Measurements from ENCODE around the gene TMEM175. TPM values are rescaled to one million over a fixed set of nuclear protein-coding genes. Genes with fewer than 3 reads are reported as not detected.

The TMEM175 gene
- total RNA-seq, 1 donor from 2014 or later = 29.3 TPM

GRCh38 chr4:898869-899555 is 33.2 kb upstream of the TMEM175 start:
- DNase-seq (ENCODE audit: extremely low read depth, low read depth, low spot score) = no peak

DNA sequence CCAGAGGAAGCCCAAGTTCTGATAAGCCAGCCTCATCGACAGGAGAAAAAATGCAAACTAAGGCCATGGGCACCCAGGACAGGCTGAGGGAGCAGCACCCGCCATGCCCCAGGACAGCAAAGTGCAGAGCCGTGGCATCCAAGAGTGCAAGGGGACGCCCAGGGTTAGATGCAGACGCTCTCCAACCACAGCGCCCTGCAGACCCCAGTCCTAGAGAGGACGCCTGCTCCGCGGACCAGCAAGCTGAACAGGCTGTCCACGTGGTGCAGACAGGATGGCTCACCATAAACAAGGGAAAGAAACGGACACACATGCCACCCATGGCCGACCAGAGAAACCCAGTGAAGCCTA is 32.7 kb upstream of the TMEM175 start:
- no peak for DNase-seq (ENCODE audit: extremely low read depth, low read depth, low spot score)

GRCh38 chr4:900073-900472 is 32.2 kb upstream of the TMEM175 start:
- no peak for DNase-seq (ENCODE audit: extremely low read depth, low read depth, low spot score)

DNA sequence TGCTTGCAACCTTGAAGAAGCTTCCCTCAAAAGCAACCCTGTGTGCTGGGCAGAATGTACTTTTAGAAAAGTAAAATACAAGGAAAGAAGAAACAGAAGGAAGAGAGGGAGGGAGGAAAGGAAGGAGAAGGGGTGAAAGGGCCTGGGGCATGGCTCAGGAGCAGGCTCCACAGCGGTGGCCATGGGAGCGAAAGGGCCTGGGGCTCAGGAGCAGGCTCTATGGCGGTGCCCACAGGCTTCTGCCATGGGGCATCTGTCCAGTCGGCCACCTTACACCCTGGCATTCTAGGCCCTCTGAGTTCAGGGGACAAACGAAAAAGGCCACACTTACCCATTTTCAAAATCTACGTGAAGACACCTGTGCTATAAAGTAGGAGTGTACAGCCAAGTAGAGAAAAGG is 31.5 kb upstream of the TMEM175 start:
- DNase-seq (ENCODE audit: extremely low read depth, low read depth, low spot score) = no peak

GRCh38 chr4:901192-901910 is 30.9 kb upstream of the TMEM175 start:
- DNase-seq (ENCODE audit: extremely low read depth, low read depth, low spot score) = no peak

- DNase-seq (ENCODE audit: extremely low read depth, low read depth, low spot score) = no peak
Measured at GRCh38 chr4:903066-904046, 28.9 kb upstream of the TMEM175 start.

DNA sequence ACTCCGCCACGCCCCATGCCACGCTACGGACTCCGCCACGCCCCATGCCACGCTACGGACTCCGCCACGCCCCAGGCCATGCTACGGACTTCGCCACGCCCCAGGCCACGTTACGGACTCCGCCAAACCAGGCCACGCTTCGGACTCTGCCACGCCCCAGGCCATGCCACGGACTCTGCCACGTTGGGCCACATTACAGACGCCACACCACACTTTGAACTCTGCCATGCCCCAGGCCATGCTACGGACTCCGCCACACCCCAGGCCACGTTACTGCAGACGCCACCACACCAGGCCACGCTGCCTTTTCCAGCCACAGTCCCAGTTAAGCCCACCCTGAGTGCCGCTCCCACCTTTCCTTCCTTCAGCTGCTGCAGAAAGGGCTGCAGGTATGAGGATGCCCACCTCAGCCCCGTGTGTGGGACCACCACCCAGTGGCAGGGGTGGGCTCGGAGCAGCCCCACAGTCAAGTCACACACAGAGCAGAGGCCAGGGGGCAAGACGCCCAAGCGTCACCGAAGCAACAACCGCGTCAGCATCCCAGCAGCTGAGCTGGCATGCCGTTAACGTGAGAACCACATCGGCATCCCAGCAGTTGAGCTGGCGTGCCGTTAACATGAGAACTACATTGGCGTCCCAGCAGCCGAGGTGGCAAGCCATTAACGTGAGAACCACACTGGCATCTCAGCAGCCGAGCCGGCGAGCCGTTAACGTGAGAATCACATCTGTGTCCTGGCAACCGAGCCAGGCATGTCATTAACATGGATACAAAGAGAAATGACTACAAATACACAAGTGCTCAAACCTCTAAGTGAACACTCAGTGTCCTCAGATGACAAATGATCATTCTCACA is 26.5 kb upstream of the TMEM175 start:
- DNase-seq (ENCODE audit: extremely low read depth, low read depth, low spot score) = no peak

DNA sequence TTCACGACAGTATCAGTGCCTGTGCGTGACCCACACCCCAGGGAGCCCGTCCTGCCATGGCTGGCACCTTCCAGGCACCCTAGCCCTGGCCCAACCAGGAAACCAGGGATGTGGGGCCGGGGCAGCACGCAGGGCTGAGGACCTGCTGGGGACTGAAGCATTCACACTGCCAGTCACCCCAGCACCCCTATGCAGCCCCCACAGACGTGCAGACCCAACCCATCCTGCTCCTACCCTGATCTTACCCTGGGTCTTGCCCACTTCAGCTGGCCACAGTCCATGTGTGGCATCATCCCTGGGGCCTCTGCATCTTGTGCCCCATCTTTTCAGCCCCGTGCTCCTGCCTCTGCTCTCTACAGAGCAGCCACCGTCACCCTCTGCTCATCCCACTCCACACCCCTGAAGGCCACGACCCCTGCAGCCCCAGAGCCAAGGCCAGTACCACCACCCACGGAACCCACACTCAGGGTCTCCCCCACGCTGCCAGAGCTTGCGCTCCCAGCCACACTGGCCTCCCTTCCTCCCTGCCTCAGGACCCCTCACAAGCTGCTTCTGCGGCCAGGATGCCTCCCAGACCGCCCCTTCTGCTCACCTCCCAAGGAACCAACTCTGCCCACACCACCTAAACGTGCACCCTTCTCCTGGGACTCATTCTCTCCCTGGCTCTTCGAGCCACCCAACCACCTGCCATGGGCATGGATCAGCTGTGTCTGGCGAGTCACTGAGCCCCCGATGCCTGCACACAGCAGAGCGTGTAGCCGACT is 25.7 kb upstream of the TMEM175 start:
- no peak for DNase-seq (ENCODE audit: extremely low read depth, low read depth, low spot score)

- DNase-seq (ENCODE audit: extremely low read depth, low read depth, low spot score) = no peak
Measured at GRCh38 chr4:907103-907400, 25.2 kb upstream of the TMEM175 start.

- no peak for DNase-seq (ENCODE audit: extremely low read depth, low read depth, low spot score)
Measured at GRCh38 chr4:907691-908425, 24.4 kb upstream of the TMEM175 start.

DNA sequence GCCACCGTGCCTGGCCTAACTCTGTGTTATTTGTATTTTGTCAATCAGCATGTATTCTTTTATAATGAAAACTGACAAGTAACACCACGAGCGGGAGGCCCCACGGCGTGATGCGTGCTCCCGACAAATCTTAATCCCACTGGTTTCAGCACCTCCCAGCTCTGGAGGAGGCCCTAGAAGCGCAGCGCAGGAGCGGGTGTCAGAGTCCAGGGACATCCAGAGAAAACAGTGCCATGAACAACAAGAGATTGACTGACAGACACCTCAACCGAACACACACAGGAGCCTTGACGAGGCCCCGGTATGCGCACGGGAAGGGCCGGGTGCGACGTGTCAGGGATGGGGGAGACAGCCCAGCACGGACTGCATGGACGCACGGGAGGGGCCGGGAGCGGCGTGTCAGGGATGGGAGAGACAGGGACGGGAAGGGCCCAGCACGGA is 23.1 kb upstream of the TMEM175 start:
- DNase-seq (ENCODE audit: extremely low read depth, low read depth, low spot score) = no peak

- DNase-seq (ENCODE audit: extremely low read depth, low read depth, low spot score) = no peak
Measured at GRCh38 chr4:909821-910220, 22.4 kb upstream of the TMEM175 start.

DNA sequence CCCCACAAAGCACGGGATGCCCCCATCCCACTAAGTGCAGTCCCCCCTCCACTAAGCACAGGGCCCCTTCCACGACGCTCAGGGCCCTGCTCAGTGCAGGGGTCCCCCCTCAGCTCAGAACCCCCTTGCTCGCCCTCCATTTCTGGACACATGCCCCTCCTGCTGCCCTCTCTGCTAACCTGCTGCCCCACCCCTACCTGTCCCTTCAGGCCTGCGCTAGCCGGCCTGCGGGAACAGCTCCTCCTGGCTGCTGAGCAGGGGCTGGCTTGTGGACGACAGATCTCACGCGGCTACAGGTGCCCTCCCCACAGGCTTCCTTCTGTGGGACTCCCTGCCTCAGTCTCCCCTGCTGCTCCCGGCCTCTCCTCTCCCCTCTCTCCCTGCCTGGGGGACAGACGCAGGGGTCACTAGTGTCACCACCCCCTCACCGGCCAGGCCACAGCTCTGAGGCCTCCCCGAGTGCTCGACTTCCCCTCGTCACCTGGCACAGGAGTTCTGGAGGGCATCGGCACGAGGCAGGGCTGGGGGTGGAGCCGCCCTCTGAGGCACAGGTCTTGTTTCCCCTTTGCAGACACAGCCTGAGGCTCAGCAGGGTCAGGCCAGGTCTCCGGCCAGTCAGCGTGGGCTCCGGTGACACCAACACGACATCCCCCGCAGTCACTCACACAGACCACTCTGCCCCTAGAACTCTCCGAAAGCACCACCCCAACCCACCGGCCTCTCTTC is 21.7 kb upstream of the TMEM175 start:
- DNase-seq (ENCODE audit: extremely low read depth, low read depth, low spot score) = no peak

DNA sequence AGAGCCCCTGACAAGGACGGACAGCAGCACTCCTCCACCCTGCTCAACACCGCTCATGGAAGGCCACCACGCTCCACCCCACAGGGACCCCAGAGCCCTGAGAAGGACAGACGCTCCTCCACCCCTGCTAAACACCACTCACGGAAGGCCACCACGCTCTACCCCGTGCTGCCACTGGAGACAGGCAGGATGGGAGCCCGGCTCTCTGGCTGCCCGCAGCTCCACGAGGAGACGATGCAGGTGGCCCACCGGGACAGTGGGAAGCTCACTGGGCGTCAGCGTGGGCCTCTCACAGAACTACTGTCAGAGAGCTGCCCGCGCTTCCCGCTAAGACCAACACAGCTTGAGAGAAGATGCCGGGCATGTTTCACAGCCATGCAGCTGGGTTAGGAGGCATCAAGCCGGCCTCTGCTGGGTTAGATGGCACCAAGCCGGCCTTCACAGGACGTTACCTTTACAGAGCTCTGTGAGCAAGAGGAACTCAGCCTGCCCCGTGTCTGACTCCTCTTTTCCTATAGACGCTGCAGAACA is 21.0 kb upstream of the TMEM175 start:
- DNase-seq (ENCODE audit: extremely low read depth, low read depth, low spot score) = no peak

DNA sequence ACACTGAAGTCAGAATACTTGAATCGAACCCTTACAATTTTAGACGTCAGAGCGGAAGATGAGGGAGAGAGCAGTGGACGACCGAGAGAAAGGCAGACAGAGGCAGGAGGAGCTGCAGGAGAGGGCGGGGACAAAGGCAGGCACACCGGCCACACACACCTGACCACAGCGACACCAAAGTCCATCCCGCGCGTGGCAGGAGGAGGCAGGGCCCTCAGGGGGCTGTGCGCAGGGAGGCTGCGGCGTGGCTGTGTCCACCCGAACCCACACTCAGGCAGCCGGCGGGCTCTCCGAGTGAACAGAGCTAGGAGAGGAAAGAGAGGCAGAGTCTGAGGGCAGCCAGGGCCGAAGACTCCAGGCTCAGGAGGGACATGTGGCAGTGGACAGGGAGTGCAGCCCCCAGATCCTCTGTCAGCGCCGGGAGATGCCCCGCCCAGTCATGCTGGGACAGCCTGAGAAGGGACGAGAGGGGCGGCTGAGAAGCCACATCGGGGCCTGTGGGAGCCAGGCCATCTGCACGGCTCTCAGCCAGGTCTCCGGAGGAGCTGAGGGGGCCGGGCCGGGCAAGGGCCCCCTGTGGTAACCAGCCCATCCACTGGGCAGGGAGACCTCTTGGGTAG is 20.3 kb upstream of the TMEM175 start:
- DNase-seq (ENCODE audit: extremely low read depth, low read depth, low spot score) = no peak

DNA sequence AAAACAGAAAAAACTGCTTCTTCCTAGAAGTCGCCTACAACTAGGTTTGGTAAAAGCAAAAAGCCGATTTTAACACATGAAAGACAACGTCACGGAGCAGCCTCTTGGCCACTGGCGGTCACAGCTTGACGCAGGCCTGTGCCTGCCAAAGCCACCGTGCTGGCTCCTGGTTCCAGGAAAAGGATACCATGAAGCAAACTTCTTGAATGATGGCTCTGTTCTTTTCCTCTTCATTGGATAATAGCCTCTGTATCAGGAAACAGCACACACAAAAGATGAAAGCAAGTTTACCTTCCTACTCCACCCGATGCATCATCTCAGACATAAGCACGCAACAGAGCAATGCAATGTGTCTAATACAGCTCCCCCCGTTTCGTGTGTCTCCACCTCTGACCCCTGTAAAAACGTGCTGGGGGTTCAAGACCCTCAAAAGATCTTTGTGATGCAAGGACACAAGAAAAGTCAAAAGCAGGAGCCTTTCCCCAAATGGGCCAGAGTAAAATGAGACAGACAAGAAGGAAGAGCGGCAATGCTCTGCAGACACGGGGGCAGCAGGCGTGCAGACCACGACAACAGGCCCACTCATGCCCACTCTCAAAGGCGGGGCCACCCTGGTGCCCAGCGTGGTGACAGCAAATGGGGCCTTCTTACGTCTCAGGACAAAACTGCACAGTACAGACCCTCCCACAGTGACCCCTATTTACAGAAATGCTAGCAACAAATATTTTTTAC is 19.5 kb upstream of the TMEM175 start:
- no peak for DNase-seq (ENCODE audit: extremely low read depth, low read depth, low spot score)

DNA sequence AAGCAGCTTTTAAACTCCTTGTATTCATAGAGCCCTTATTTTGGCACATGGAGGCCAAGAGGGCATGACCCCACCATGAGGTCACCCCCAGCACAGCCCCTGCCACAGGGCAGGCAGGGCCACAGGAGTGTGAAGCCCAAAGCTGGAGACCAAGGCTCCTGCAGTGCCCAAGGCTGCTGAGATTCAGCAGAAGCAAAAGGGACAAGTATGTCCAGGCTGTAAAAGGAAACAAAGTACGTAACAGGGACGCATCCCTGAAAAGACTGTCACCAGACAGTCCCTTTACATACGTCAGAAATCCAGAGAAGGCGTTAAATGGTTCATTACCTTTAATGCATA is 19.0 kb upstream of the TMEM175 start:
- DNase-seq (ENCODE audit: extremely low read depth, low read depth, low spot score) = no peak

Data from glomerular endothelial cell (primary cell).